K562 (cell line): ENCODE measurements around the gene BRD4. TPM values are rescaled to one million over a fixed set of nuclear protein-coding genes. Genes with fewer than 3 reads are reported as not detected.

Experiments
- CCNT2 ChIP-seq: IDR thresholded peaks from 2 replicates; pipeline ENCODE4 v1.6.1; 2011; ENCODE audit warnings: borderline replicate concordance, low read depth, mild to moderate bottlenecking, moderate library complexity, mixed read lengths, low read length; ENCODE audit not compliant: insufficient read length; ENCODE audit errors: extremely low read depth
- GABPB1 ChIP-seq: sonication (generic); formaldehyde crosslinking; IDR thresholded peaks from 2 replicates; pipeline ENCODE4 v1.8.0; 2022; ENCODE audit warnings: mild to moderate bottlenecking, missing genetic modification reagents
- POLR2G ChIP-seq: fragments of 200-400 bp; formaldehyde crosslinking; IDR thresholded peaks from 2 replicates; pipeline ENCODE4 v1.6.1; 2017; ENCODE audit warnings: low read depth, mild to moderate bottlenecking, antibody characterized with exemption, low read length, moderate library complexity
- RBM39 ChIP-seq: fragments of 200-400 bp; formaldehyde crosslinking; optimal IDR thresholded peaks from 2 replicates; pipeline ENCODE3; 2018; ENCODE audit warnings: low read depth, low read length
- RCOR1 ChIP-seq, 2 experiments: IDR thresholded peaks; 2 replicates each; pipeline ENCODE4 v1.6.1; 2012; ENCODE audit warnings: low read depth in 2 of 2, low read length in 2 of 2, borderline replicate concordance in 1 of 2, improper control_type of control experiment in 1 of 2
- SIN3B ChIP-seq: fragments of 450-650 bp; IDR thresholded peaks from 2 replicates; pipeline ENCODE4 v1.6.1; 2017; ENCODE audit warnings: low read depth, mild to moderate bottlenecking, moderate library complexity
- SNAPC5 ChIP-seq: fragments of 250-450 bp; sonication (Bioruptor Pico); IDR thresholded peaks from 2 replicates; pipeline ENCODE4 v1.8.0; 2021; ENCODE audit warnings: moderate library complexity, mild to moderate bottlenecking, inconsistent platforms
- TARDBP ChIP-seq: fragments of 450-650 bp; IDR thresholded peaks from 2 replicates; pipeline ENCODE4 v1.6.1; 2016
- TFAM ChIP-seq: fragments of 250-450 bp; sonication (Bioruptor Pico); conservative IDR thresholded peaks from 2 replicates; pipeline ENCODE4 v1.5.0; 2021; ENCODE audit warnings: mild to moderate bottlenecking, moderate library complexity
- YY1 ChIP-seq, 3 experiments: IDR thresholded peaks; 2 replicates each; pipeline ENCODE4 v1.6.1; 2011; ENCODE audit warnings: low read length in 2 of 3, mild to moderate bottlenecking in 2 of 3, moderate library complexity in 2 of 3, borderline replicate concordance in 1 of 3, control low read depth in 1 of 3, low read depth in 1 of 3; ENCODE audit not compliant: insufficient read depth in 3 of 3, insufficient replicate concordance in 2 of 3, control insufficient read depth in 1 of 3, insufficient read length in 1 of 3; ENCODE audit errors: extremely low read depth in 1 of 3
- ZBTB11 ChIP-seq, 3 experiments: fragments of 200-800 bp in 1 of 3; fragments of 250-450 bp in 1 of 3; fragments of 450-650 bp in 1 of 3; sonication (Bioruptor Pico) in 1 of 3; sonication (Bioruptor generic) in 1 of 3; formaldehyde crosslinking in 1 of 3; IDR thresholded peaks; 2 replicates each; pipeline versions ENCODE4 v1.6.1 to v1.8.0; 2016 to 2022; ENCODE audit warnings: mild to moderate bottlenecking in 2 of 3, missing genetic modification characterization in 2 of 3, missing compliant biosample characterization in 1 of 3, moderate library complexity in 1 of 3
- ZBTB49 ChIP-seq: sonication (generic); formaldehyde crosslinking; IDR thresholded peaks from 2 replicates; pipeline ENCODE4 v1.8.0; 2022; ENCODE audit warnings: missing genetic modification reagents, mild to moderate bottlenecking, borderline replicate concordance
- ZBTB5 ChIP-seq: fragments of 450-650 bp; IDR thresholded peaks from 2 replicates; pipeline ENCODE4 v1.6.1; 2017; ENCODE audit warnings: antibody characterized with exemption
- polyA plus RNA-seq, 8 experiments: library from polyadenylated mRNA; depleted of rRNA in 4 of 8; stranded (reverse) in 5 of 8; unstranded in 3 of 8; fragments of >200 nt; fragmentation: Nextera tagmentation in 2 of 8; fragmentation: Illumina TruSeq in 1 of 8; extraction: Ambion mirVana in 2 of 8; extraction: Trizol in 1 of 8; gene quantifications; 2 replicates each; pipeline versions ENCODE4 v1.2.1 to v1.2.3, GENCODE V29; 2011 to 2014; ENCODE audit warnings: inconsistent platforms in 1 of 8, missing spikeins in 1 of 8
- total RNA-seq, 7 experiments: library from RNA; depleted of rRNA in 6 of 7; stranded (reverse); fragments of >200 nt in 6 of 7; fragmentation: Illumina TruSeq in 2 of 7; extraction: Trizol in 2 of 7; gene quantifications; 2 replicates each; pipeline versions ENCODE4 v1.2.1 to v1.2.3, GENCODE V29; 2011 to 2021; ENCODE audit warnings: low replicate concordance in 1 of 7
- TF ChIP-seq, protein P1 (sequence below): fragments of 250-450 bp; sonication (Bioruptor Pico); IDR thresholded peaks from 2 replicates; pipeline ENCODE4 v1.4.0; 2020; ENCODE audit warnings: mild to moderate bottlenecking

BRD4 gene
- total and polyA plus RNA-seq, 9 of the 15 experiments (the other 6 are each of a cell fraction or from before 2014, with no cell fraction given) = 1.8 to 105 (median 15.6) TPM

- TF ChIP-seq ZBTB11 (CRISPR knock-in tag; IDR thresholded peaks at IDR 0.05) = peak in 1 of 3 experiments; percentile 78; a peak in 2 of 6 replicates
- no peak for TF ChIP-seq RCOR1 (IDR thresholded peaks at IDR 0.05; ENCODE audit: borderline replicate concordance in 1 of 2, low read depth in 2 of 2, low read length in 2 of 2)
- no peak for TF ChIP-seq ZBTB5
- peak; percentile 54; the same call in 1 of the 2 replicates for TF ChIP-seq GABPB1 (CRISPR knock-in tag)
- TF ChIP-seq SNAPC5 (CRISPR knock-in tag) = no peak
- TF ChIP-seq YY1 (IDR thresholded peaks at IDR 0.05; ENCODE audit: borderline replicate concordance in 1 of 3, control insufficient read depth in 1 of 3, extremely low read depth in 1 of 3, insufficient read depth in 3 of 3, insufficient read length in 1 of 3, insufficient replicate concordance in 2 of 3, low read depth in 1 of 3, low read length in 2 of 3) = peak; percentile 35 to 82 (median 81)
- TF ChIP-seq, protein P1, sequence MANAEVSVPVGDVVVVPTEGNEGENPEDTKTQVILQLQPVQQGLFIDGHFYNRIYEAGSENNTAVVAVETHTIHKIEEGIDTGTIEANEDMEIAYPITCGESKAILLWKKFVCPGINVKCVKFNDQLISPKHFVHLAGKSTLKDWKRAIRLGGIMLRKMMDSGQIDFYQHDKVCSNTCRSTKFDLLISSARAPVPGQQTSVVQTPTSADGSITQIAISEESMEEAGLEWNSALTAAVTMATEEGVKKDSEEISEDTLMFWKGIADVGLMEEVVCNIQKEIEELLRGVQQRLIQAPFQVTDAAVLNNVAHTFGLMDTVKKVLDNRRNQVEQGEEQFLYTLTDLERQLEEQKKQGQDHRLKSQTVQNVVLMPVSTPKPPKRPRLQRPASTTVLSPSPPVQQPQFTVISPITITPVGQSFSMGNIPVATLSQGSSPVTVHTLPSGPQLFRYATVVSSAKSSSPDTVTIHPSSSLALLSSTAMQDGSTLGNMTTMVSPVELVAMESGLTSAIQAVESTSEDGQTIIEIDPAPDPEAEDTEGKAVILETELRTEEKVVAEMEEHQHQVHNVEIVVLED (CRISPR knock-in tag) = peak; percentile 73
- peak; percentile 12; the same call in 1 of the 2 replicates for TF ChIP-seq SIN3B
- no peak for TF ChIP-seq TARDBP
- peak; percentile 68 for TF ChIP-seq POLR2G
- TF ChIP-seq CCNT2 = peak; percentile 44
- TF ChIP-seq ZBTB49 (CRISPR knock-in tag) = 0 out of 2 replicates have a peak, but pooled peaks have one; percentile 24
- no peak for TF ChIP-seq TFAM (CRISPR knock-in tag)
- TF ChIP-seq RBM39 = no peak
These were observed 674 bp downstream of the BRD4 start (continued) for GRCh38 chr19:15331419-15332310.
